Kasumi-1 (cell line): Measurements from ENCODE around the gene CT83.

ENCODE experiments used
- DNase-seq, 2 experiments: peaks; one replicate each; lab custom pipeline; 2025; lab: John Stamatoyannopoulos, UW

The CT83 gene, protein sequence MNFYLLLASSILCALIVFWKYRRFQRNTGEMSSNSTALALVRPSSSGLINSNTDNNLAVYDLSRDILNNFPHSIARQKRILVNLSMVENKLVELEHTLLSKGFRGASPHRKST

DNA sequence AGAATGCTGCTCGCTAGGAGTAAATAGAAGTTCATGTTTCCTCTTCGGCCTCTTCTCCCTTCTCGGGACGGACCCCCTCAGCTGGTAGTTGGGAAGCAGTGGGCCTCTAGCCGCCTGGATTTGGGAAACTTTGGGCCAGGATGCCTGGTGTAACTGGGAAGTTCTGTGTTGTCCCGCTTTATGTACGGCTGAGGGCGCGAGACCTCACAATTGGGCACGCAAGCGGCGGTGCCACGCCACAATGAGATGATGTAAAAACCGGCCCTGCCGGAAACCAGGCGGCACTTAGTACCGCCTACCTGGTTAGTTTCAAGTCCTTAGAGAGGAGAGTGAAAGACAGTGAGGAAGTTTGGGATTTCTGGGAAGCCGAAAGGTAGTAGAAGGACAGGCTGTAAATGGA, at the start of gene CT83:
Gene CT83 (minus strand): TSS at position 155 of the 400 bp plus-strand sequence. CDS start 120 bp downstream, at position 35.
- DNase-seq, result no peak

DNA sequence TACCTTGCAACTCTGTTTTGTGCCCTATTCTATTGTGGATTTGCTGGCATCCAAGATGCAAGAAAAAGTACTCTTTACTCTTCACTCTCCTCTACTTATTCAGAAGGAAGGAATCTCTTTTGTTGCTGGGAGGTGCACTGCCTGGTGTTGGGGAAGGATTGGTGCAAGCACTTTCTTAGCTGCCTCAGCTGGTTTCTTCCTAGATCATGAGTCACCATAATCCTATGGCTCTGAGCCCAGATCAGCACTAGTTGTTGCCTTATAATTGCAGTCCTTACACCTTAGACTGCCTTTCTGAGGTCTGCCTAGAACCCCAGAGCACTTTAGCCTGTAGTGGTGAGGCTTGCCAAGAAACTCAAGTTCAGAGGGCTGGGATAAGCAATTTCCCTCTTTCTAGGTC, 37.0 kb upstream of the CT83 start:
- DNase-seq, result no peak

DNA sequence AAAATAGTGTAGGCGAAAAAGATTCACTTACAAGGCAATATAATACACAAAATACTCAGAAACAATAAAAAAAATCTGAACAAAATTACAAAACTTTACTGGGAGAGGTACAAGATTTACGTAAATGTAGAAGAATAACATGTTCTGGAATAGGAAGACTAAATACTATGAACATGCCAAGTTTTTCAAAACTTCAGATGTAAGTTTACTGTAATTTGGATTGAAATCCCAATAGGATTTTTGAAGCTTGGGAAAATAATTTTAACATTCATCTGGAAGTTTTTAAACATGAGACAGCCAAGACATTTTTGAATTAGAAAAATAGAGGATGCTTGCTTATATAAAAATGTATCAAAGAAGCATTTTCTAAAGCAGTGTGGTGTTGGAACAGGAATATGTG, 30.5 kb upstream of the CT83 start:
- no peak for DNase-seq

DNA sequence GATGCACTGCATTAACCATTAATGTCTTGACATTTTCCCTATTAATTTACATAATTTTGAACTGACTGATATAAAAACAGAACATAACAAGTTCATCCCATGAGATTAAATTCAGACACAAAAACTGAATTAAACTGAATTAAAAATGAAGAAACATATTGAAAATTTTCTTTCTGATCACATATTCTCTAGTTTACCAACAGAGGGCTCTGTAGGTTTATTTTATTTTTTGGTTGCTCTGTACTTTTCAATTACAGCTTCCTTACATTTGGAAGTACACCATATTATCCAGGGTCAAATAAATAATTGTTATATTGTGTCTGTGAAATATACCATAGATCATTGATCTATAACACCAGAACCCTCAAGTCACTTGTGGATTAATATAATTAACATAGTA, 27.3 kb upstream of the CT83 start:
- DNase-seq, result peak in 1 of 2 experiments; percentile 45

DNA sequence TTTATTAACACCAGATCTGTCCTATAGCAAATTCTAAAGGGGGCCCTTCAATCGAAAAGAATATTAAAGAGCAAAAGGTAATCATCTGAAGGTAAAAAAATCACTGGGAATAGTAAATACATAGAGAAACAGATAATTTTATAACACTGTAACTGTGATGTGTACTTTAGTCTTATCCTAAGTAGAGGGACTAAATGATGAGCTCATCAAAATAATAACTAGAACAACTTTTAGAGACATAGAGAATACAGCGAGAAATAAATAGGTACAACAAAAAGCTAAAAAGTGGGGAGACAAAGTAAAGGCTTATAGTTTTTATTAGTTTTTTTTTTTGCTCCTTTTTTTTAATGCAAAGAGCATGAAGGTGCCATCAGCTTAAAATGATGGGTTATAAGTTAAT, 17.3 kb upstream of the CT83 start:
- no peak for DNase-seq

DNA sequence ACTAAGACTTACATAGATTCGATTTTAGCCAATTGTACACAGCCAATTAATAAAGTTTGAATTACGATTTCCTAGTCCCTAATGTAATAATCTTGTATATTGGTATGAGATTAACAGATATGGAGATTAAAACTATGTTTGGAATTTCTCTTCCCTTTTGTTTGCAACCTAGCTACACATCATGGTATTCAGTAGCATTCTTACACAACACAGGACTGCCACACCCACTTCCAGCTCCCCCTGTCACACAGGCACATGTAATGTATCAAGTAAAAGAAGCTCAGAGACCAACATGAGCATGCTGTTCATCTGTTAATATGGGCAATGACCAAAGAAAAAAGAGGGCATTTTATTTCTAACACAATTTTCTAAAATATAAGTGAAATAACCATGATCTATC, 13.6 kb downstream of the CT83 start:
- DNase-seq, result no peak

DNA sequence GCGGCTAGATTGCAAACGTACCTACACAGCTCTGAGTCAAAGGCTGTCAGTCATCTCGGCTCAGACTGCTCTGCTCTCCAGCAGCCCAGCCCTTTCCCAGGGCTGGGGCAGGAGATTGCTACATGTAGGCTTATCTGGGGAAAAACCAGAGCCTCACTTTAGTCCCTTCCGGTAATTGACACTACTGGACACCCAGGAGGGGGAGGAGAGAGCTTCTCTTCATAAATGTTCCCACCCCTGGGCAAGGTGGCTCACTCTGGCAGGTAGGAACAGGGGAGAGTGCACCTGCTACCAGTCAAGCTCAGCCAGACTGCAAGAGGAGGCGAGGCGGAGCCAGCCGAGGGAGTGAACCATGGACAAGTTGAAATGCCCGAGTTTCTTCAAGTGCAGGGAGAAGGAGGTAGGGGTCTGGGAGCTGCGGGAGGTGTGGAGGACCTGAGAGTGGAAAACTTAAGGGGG, 26.4 kb downstream of the CT83 start, which contains the start of gene SLC6A14:
Gene SLC6A14 (plus strand): TSS at position 249 of the 459 bp plus-strand sequence. CDS start 104 bp downstream, at position 353.
- DNase-seq, result no peak

DNA sequence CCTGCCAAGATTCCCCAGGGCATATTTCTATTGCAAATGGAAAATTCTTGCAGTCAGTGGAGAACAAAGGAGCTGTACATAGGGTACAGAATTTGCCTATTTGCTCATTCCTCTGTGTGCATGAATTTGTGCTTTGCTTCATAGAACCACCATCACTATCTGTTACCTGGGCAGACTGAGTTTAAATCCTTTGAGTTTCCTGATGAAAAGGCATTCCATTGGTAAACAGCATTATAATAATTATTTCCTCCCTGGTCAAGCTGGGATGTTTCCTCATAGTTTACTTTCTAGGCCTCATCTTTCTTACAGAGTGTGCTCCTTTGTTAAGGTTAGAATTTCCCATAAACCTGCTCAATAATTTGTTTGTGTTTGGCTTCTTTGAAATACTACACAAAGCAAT, 27.2 kb downstream of the CT83 start:
- DNase-seq, result no peak

DNA sequence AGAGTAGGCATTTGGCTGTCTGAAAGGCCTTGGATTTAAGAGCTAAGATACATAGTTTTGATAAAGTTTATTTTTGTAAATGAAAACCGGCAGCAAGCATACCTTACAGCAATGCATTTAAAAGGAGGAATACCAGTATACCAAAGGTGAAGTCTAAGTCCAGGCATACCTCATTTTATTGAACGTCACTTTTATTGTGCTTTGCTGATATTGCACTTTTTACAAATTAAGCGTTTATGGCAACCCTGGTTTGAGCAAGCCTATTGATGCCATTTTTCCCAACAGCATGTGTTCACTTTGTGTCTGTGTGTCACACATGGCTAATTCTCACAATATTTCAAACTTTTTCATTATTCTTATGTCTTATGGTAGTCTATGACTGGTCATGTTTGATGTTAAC, 34.8 kb downstream of the CT83 start:
- no peak for DNase-seq

DNA sequence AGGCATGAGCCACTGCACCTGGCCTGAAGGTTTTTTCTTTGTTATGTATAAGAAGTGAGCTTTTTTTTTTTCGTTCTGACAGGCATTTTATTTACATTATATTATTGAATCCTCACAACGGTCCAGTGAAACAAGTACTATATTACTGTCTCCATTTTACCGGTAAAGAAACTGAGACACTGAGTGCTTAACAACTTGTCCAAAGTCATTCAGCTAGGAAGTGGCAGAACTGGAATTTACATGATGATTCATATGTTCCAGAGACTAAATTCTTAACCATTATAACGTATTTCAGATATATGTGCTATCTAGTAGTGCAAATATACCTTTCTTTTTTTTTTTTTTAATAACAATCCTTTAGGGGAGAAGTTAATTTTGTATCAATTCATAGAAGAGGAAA, 44.8 kb downstream of the CT83 start:
- no peak for DNase-seq

DNA sequence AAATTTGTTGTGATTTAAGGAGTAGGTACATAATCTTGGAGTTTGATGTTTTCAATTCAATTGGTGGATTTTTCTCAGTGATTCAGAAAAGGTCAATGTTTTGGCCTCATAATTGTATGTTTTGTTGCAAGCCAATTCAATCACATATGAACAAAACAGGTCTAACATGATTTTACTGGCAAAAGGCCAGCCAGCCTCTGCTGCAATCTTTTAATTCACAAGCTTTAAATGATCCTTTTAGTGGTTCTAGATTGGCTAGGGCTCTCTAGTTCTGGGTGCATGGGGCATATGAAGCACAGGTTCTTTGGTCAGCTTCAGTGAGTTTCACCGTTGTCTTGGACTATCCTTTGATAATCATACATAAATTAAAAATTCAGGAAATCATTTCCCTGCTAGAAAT, 45.6 kb downstream of the CT83 start:
- DNase-seq, result no peak

DNA sequence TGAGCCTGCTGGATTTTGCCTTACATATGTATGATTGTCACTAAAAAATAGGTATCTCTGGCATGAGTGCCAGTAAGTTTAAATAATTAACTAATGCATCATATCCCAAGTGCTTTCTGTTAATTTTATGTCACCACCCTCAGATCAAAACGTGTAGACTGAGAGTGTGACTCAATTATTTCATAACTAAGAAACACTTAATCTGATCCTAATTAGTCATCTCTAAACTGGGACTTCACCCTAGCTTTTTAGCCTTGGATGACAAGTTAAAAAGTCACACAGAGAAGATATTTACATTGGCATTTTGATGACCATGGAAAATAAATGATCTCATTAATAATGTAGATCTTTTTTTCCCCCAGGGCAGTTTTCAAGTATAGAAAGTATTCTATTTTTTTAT, 49.5 kb downstream of the CT83 start:
- DNase-seq, result no peak
